ENCODE data around the gene SERPINB10. TPM values are rescaled to one million over a fixed set of nuclear protein-coding genes. Genes with fewer than 3 reads are reported as not detected.

The SERPINB10 gene
- polyA plus RNA-seq, 3 donors, result 1.3 to 2.0 (median 1.3) TPM

GRCh38 chr18:63961435-63961980 is 53.8 kb downstream of the SERPINB10 start:
- no peak overlapping the region for H3K4me3 Mint-ChIP-seq

GRCh38 chr18:63962137-63962536 is 54.4 kb downstream of the SERPINB10 start:
- H3K36me3 ChIP-seq (replicated peaks in 1 of 2; ENCODE audit: control insufficient read depth in 1 of 2, insufficient read depth in 2 of 2, low read length in 2 of 2), result no peaks in the 10 kb centered on the region
- H3K27ac Mint-ChIP-seq, result no peak overlapping the region
- no peak overlapping the region for H2AFZ ChIP-seq (ENCODE audit: insufficient read depth, low read depth, low read length, poor library complexity, severe bottlenecking)
- H3K4me3 Mint-ChIP-seq, result no peak overlapping the region
- H3K79me2 ChIP-seq (ENCODE audit: insufficient read depth, low read length), result peaks cover 5% of the 10 kb centered on the region
- peak in 2 of 3 donors; percentile 40 to 47 for DNase-seq
- H3K27me3 ChIP-seq (ENCODE audit: control insufficient read depth in 2 of 2, insufficient read depth in 2 of 2, low read length in 2 of 2), result no peaks in the 10 kb centered on the region
- peaks cover 27 to 32% of the 10 kb centered on the region in 2 donors for H3K4me1 ChIP-seq (ENCODE audit: control insufficient read depth in 1 of 2, insufficient read depth in 2 of 2, low read length in 2 of 2)
- H3K9ac ChIP-seq (ENCODE audit: insufficient read depth, low read length, poor library complexity, severe bottlenecking), result no peak overlapping the region
- no peaks in the 10 kb centered on the region for H3K36me3 Mint-ChIP-seq
- H3K27ac ChIP-seq (ENCODE audit: low read depth in 1 of 2, low read length in 2 of 2), result no peak overlapping the region
- no peak overlapping the region for H3K4me2 ChIP-seq (replicated peaks; ENCODE audit: extremely low read depth, low read length, poor library complexity, severe bottlenecking)
- H3K9me3 Mint-ChIP-seq, result no peaks in the 10 kb centered on the region
- intact Hi-C loops (cut with micrococcal nuclease), result loop anchor here in 1 of 2 donors (2.0 kb wide), 1 partner anchor 17 kb away; no protein-coding TSS in a partner anchor
- no CpG with 5 or more reads among the region's 1 CpG for WGBS (ENCODE audit: insufficient coverage)
- no peaks in the 10 kb centered on the region for H4K20me1 ChIP-seq (ENCODE audit: insufficient read depth, low read length)
- H3K9me3 ChIP-seq (replicated peaks in 1 of 2; ENCODE audit: control insufficient read depth in 1 of 2, insufficient read depth in 1 of 2, low read length in 2 of 2), result no peaks in the 10 kb centered on the region
- peaks cover 36% of the 10 kb centered on the region for H3K4me1 Mint-ChIP-seq
- H3K27me3 Mint-ChIP-seq (ENCODE audit: low read depth in 3 of 3), result peaks cover 0 to 5% (median 0%) of the 10 kb centered on the region in 3 donors
- no peak overlapping the region for H3K4me3 ChIP-seq (replicated peaks in 1 of 3; ENCODE audit: low read depth in 2 of 3, low read length in 3 of 3)
- no peak for TF ChIP-seq CTCF (IDR thresholded peaks at IDR 0.05)

More at GRCh38 chr18:63961435-63961980, 53.8 kb downstream of the SERPINB10 start:
- no peak for TF ChIP-seq CTCF (IDR thresholded peaks at IDR 0.05)
- Mint-ChIP-seq H3K9me3 (no peaks in the 10 kb centered on the region), H3K27ac (peak overlapping the region in 3 of 7 donors; percentile 52 to 72 (median 59)), H3K36me3 (no peaks in the 10 kb centered on the region), H3K4me1 (peaks cover 29% of the 10 kb centered on the region), H3K27me3 (ENCODE audit: low read depth in 3 of 3) (peaks cover 0 to 5% (median 0%) of the 10 kb centered on the region in 3 donors)
- 22% methylated on average over 2 of the region's 5 CpGs for WGBS (ENCODE audit: insufficient coverage)
- Histone ChIP-seq H2AFZ (ENCODE audit: insufficient read depth, low read depth, low read length, poor library complexity, severe bottlenecking) (no peak overlapping the region), H3K4me2 (replicated peaks; ENCODE audit: extremely low read depth, low read length, poor library complexity, severe bottlenecking) (no peak overlapping the region), H3K9ac (ENCODE audit: insufficient read depth, low read length, poor library complexity, severe bottlenecking) (no peak overlapping the region), H3K27ac (ENCODE audit: low read depth in 1 of 2, low read length in 2 of 2) (no peak overlapping the region), H3K79me2 (ENCODE audit: insufficient read depth, low read length) (peaks cover 5% of the 10 kb centered on the region), H3K9me3 (replicated peaks in 1 of 2; ENCODE audit: control insufficient read depth in 1 of 2, insufficient read depth in 1 of 2, low read length in 2 of 2) (no peaks in the 10 kb centered on the region), H3K4me1 (ENCODE audit: control insufficient read depth in 1 of 2, insufficient read depth in 2 of 2, low read length in 2 of 2) (peaks cover 21 to 26% of the 10 kb centered on the region in 2 donors), H3K36me3 (replicated peaks in 1 of 2; ENCODE audit: control insufficient read depth in 1 of 2, insufficient read depth in 2 of 2, low read length in 2 of 2) (no peaks in the 10 kb centered on the region), H3K4me3 (replicated peaks in 1 of 3; ENCODE audit: low read depth in 2 of 3, low read length in 3 of 3) (no peak overlapping the region), H3K27me3 (ENCODE audit: control insufficient read depth in 2 of 2, insufficient read depth in 2 of 2, low read length in 2 of 2) (no peaks in the 10 kb centered on the region), H4K20me1 (ENCODE audit: insufficient read depth, low read length) (no peaks in the 10 kb centered on the region)
- intact Hi-C loops (cut with micrococcal nuclease), result no loop called here
- peak in 1 of 3 donors; percentile 33 for DNase-seq
